Vagina (tissue), 2 donors: ENCODE results near the gene EFNA1.

ENCODE experiments used
- POLR2A ChIP-seq, 2 donors: fragments of 450-650 bp; IDR thresholded peaks; one replicate each; pipeline ENCODE4 v1.6.1; 2017; ENCODE audit warnings: antibody characterized with exemption in 2 of 2, mild to moderate bottlenecking in 2 of 2, moderate library complexity in 2 of 2
- POLR2AphosphoS5 ChIP-seq, 2 donors: sonication (generic); formaldehyde crosslinking; IDR thresholded peaks; one replicate each; pipeline ENCODE4 v1.9.0; 2017; ENCODE audit warnings: antibody characterized with exemption in 2 of 2, mild to moderate bottlenecking in 2 of 2, low read depth in 1 of 2; ENCODE audit not compliant: insufficient read depth in 1 of 2
- TF ChIP-seq, protein P1 (sequence below), 3 experiments: fragments of 450-650 bp in 2 of 3; fragments of 200-600 bp in 1 of 3; sonication (generic) in 1 of 3; IDR thresholded peaks; one replicate each; pipeline ENCODE4 v1.5.1; 2017 to 2019; ENCODE audit warnings: antibody characterized with exemption in 3 of 3, mild to moderate bottlenecking in 2 of 3, moderate library complexity in 2 of 3

DNA sequence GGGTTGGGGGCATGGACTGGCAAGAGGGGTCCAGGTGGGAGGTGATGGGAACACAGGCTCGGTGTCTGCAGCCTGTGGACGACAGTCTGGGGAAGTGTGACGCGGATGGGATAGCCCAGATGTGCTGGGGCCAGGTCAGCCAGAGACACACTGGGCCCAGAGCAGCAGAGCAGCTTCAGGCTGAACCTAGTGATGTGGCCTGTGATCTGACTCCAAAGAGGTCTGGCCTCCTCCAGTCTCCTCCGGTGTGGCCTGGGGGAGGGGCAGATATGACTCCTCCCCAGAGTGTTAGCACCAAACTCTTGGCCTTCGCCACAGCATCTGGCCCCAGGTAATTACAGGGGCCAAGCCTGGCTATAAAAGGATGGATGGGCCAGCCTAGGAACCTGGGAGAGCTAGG lies 35.5 kb upstream of the EFNA1 start:
- TF ChIP-seq POLR2A (IDR thresholded peaks at IDR 0.05): no peak
- TF ChIP-seq, protein P1, sequence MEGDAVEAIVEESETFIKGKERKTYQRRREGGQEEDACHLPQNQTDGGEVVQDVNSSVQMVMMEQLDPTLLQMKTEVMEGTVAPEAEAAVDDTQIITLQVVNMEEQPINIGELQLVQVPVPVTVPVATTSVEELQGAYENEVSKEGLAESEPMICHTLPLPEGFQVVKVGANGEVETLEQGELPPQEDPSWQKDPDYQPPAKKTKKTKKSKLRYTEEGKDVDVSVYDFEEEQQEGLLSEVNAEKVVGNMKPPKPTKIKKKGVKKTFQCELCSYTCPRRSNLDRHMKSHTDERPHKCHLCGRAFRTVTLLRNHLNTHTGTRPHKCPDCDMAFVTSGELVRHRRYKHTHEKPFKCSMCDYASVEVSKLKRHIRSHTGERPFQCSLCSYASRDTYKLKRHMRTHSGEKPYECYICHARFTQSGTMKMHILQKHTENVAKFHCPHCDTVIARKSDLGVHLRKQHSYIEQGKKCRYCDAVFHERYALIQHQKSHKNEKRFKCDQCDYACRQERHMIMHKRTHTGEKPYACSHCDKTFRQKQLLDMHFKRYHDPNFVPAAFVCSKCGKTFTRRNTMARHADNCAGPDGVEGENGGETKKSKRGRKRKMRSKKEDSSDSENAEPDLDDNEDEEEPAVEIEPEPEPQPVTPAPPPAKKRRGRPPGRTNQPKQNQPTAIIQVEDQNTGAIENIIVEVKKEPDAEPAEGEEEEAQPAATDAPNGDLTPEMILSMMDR (IDR thresholded peaks at IDR 0.05): no peak
- TF ChIP-seq POLR2AphosphoS5 (IDR thresholded peaks at IDR 0.05; ENCODE audit: insufficient read depth in 1 of 2, low read depth in 1 of 2): no peak
